ENCODE data around the gene LRMDA. TPM values are rescaled to one million over a fixed set of nuclear protein-coding genes. Genes with fewer than 3 reads are reported as not detected.

LRMDA gene
- total RNA-seq, 2 experiments from 2014 or later: not detected

DNA sequence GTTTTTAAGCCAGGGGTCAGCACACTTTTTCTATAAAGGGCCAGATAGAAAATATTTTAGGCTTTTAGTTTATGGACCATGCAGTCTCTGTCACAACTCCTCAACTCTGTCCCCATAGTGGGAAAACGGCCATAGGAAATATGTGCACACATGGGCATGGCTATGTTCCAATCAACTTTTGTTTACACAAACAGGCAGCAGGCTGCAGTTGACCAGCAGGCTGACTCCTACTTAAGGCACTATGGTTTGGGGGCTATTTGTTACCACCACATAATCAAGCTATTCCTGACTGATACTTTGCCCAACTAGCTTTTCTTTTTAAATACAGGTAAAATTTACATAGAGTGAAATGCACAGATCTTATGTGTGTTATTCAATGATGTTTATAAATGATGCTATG lies 362.4 kb downstream of the LRMDA start:
- DNase-seq: no peak
- no peak overlapping the region for H3K27ac ChIP-seq (ENCODE audit: low read depth in 1 of 2, low read length in 2 of 2)
- intact Hi-C loops (cut with DNase I, micrococcal nuclease): no loop called here
- H3K9me3 Mint-ChIP-seq: peaks cover 6% of the 10 kb centered on the region
- no peaks in the 10 kb centered on the region for H3K36me3 Mint-ChIP-seq (ENCODE audit: low read depth)
- POLR2A ChIA-PET: no interaction called here
- no peaks in the 10 kb centered on the region for H3K27me3 ChIP-seq (ENCODE audit: control insufficient read depth in 1 of 2, insufficient read depth in 2 of 2, low read length in 2 of 2)
- ATAC-seq (ENCODE audit: poor library complexity): no peak
- no peaks in the 10 kb centered on the region for H3K9me3 ChIP-seq (ENCODE audit: control insufficient read depth in 1 of 2, insufficient read depth in 1 of 2, low read length in 2 of 2)
- no peak overlapping the region for H3K27ac Mint-ChIP-seq
- CTCF ChIA-PET: no interaction called here
- TF ChIP-seq CTCF (IDR thresholded peaks at IDR 0.05): no peak
- peaks cover 5% of the 10 kb centered on the region for H3K27me3 Mint-ChIP-seq
- H3K4me1 ChIP-seq (ENCODE audit: insufficient read depth, low read length): no peaks in the 10 kb centered on the region
- no peak overlapping the region for H3K4me3 ChIP-seq (ENCODE audit: low read length)
- H3K4me3 Mint-ChIP-seq: no peak overlapping the region
- no peaks in the 10 kb centered on the region for H3K4me1 Mint-ChIP-seq (ENCODE audit: low read depth)
- H3K36me3 ChIP-seq (ENCODE audit: insufficient read depth, low read length): no peaks in the 10 kb centered on the region

DNA sequence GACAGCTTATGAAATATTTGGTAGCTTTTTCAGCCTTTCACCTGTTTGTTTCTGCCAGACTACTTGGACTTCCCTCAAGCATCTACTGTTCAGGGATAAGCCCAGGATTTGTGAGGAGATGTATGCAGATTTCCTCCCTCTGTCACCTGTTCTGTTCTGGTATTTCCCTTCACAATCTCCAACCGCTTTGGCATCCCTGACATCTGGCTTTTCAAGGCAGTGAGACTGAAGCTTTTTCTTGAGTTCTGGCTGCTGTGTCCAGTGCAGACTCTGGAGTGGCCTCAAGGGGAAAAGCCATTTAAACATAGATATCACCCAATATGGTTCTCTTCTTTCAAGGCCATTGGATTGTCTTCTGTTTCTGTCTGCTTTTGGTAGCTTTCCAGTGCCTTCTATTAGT lies 369.7 kb downstream of the LRMDA start:
- H3K27me3 ChIP-seq (ENCODE audit: control insufficient read depth in 1 of 2, insufficient read depth in 2 of 2, low read length in 2 of 2): peaks cover 0 to 2% of the 10 kb centered on the region in 2 experiments
- no peaks in the 10 kb centered on the region for H3K4me1 ChIP-seq (ENCODE audit: insufficient read depth, low read length)
- H3K36me3 ChIP-seq (ENCODE audit: insufficient read depth, low read length): no peaks in the 10 kb centered on the region
- no peak overlapping the region for H3K27ac Mint-ChIP-seq
- DNase-seq (no peak), ATAC-seq (ENCODE audit: poor library complexity) (no peak)
- H3K4me1 Mint-ChIP-seq (ENCODE audit: low read depth): no peaks in the 10 kb centered on the region
- intact Hi-C loops (cut with DNase I, micrococcal nuclease): no loop called here
- peaks cover 23% of the 10 kb centered on the region for H3K27me3 Mint-ChIP-seq
- no peak overlapping the region for H3K4me3 ChIP-seq (ENCODE audit: low read length)
- CTCF ChIA-PET: no interaction called here
- no peak overlapping the region for H3K27ac ChIP-seq (ENCODE audit: low read depth in 1 of 2, low read length in 2 of 2)
- H3K9me3 Mint-ChIP-seq: peaks cover 5% of the 10 kb centered on the region
- no peak for TF ChIP-seq CTCF (IDR thresholded peaks at IDR 0.05)
- H3K4me3 Mint-ChIP-seq: no peak overlapping the region
- no peaks in the 10 kb centered on the region for H3K36me3 Mint-ChIP-seq (ENCODE audit: low read depth)
- no peaks in the 10 kb centered on the region for H3K9me3 ChIP-seq (ENCODE audit: control insufficient read depth in 1 of 2, insufficient read depth in 1 of 2, low read length in 2 of 2)
- POLR2A ChIA-PET: no interaction called here

DNA sequence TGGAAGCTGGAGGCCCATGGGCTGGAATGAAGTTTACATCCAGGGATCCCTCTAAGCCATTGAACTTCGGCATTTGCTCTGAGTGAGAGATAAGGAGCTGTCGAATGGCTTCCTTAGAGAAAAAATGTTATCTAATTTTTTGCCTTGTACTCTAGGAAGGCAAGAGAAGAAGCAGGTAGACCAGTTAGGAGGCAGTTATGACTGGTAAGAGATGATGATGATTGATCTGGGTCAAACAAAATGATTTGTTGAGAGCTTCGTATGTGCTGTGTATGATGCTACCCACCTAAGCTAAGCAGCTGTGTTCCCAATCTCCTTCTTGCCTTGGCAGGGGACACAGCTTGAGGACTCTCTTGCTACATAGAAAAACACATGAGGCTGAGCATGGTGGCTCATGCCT lies 370.2 kb downstream of the LRMDA start:
- CTCF ChIA-PET: no interaction called here
- DNase-seq (no peak), ATAC-seq (ENCODE audit: poor library complexity) (no peak)
- H3K4me1 ChIP-seq (ENCODE audit: insufficient read depth, low read length): no peaks in the 10 kb centered on the region
- H3K4me1 Mint-ChIP-seq (ENCODE audit: low read depth): no peaks in the 10 kb centered on the region
- peaks cover 5% of the 10 kb centered on the region for H3K9me3 Mint-ChIP-seq
- H3K27ac ChIP-seq (ENCODE audit: low read depth in 1 of 2, low read length in 2 of 2): no peak overlapping the region
- H3K36me3 Mint-ChIP-seq (ENCODE audit: low read depth): no peaks in the 10 kb centered on the region
- H3K9me3 ChIP-seq (ENCODE audit: control insufficient read depth in 1 of 2, insufficient read depth in 1 of 2, low read length in 2 of 2): no peaks in the 10 kb centered on the region
- H3K27me3 Mint-ChIP-seq: peaks cover 23% of the 10 kb centered on the region
- TF ChIP-seq CTCF (IDR thresholded peaks at IDR 0.05): no peak
- no peak overlapping the region for H3K4me3 ChIP-seq (ENCODE audit: low read length)
- peaks cover 0 to 2% of the 10 kb centered on the region in 2 experiments for H3K27me3 ChIP-seq (ENCODE audit: control insufficient read depth in 1 of 2, insufficient read depth in 2 of 2, low read length in 2 of 2)
- no peak overlapping the region for H3K27ac Mint-ChIP-seq
- H3K4me3 Mint-ChIP-seq: no peak overlapping the region
- intact Hi-C loops (cut with DNase I, micrococcal nuclease): no loop called here
- H3K36me3 ChIP-seq (ENCODE audit: insufficient read depth, low read length): no peaks in the 10 kb centered on the region
- POLR2A ChIA-PET: no interaction called here
